Left renal pelvis (tissue), 4 donors: ENCODE data around the gene RBM44. TPM values are rescaled to one million over a fixed set of nuclear protein-coding genes. Genes with fewer than 3 reads are reported as not detected.

ENCODE experiments used
- DNase-seq, 4 donors: peaks; one replicate each; pipeline ENCODE4 v3.0.0-alpha.2; 2013; ENCODE audit warnings: low read depth in 4 of 4, low spot score in 3 of 4
- polyA plus RNA-seq, 4 donors: library from polyadenylated mRNA; unstranded; fragments of 120-200 nt; gene quantifications; one replicate each; pipeline ENCODE4 v1.2.1, GENCODE V29; 2013; ENCODE audit not compliant: insufficient read length in 4 of 4

Gene RBM44
- polyA plus RNA-seq, 4 donors: 0.32 to 1.6 (median 0.46) TPM

DNA sequence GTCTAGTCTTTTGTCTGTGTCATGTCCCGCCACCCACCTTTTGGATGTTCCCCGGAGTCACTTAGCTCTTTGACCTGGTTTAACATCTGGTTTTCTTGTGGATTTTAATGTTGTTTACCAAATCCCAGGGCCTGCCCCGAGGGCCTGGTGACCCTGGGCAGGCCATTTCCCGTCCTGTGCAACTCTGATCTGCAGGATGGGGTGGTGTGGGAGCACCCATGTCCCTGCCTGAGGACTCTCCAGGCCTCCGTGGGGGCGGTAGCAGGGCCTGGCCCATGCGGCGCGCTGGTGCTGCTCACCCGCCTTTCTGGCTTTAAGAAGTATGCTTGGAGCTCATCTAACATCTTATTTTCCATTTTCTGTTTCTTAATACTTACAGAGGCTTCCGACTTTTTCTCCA lies 71.5 kb downstream of the RBM44 start:
- no peak for DNase-seq

DNA sequence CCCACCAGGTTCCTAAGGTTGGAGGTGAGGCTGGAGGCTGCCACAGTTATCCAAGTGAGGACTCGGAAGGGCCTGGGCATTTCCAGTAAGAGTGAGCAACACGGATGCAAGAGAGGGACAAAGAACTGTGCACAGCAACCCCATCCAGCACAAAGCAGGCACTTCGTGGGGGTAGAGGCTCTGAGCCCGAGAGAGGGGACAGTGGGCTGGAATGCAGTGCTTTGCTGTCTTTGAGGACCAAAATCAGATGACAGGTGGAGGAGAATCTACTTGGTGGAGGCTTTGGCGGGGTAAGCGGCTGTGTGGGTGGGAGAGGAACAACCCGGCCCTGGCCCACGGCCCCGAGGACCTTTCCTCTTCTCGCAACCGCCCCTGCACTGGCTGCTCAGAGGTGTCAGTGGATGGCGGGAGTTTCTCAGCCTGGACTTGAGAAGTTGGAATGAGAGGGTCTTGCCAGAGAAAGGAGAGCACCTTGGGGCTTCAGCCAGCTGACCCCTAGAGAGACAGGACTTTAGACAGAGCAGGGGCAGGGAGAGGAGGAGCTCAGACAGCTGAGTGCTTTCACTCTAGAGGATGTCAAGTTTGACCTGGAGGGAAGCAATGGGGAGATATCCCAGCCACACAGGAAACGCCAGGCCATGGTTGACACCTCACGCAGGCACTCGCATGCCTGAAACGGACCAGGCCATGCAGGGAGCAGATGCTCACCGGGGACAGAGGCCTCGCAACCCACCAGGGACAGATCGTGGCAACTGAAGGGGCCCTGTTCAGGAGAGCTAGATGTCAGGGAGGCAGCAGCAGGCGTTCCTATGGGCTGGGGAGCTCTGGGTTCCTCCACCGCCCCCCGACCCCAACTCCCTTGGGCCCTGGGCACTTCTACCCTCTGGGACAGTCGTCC lies 72.4 kb downstream of the RBM44 start:
- DNase-seq: no peak

DNA sequence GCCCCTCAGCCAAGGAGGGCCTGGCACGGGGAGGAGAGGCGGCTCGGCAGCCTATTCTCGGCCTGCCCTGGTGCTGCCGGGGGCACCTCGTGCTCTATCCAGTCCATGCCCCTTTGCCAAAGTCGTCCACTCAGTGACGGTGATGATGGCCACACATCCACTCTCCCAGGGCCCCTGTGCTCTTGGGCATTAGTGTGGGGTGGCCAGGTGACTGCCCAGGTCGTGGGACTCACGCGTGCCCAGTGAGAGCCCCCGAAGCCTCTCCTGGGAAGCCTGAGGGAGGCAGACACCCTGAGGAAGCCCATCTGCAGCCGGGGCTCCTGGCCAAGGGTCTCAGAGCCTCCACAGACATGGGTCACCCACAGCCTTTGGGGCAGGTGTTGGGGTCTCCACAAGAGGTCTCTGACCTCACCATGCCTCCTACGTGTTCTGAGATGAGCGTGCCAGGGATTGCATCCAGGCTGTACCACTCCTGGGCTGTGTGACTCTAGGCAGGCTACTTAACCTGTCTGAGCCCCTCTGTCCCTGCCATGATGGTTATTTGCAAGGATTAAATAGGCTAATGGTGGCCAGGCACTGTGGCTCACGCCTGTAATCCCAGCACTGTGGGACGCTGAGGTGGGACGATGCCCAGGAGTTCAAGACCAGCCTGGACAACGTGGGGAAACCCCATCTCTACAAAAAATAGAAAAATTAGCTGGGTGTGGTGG lies 73.8 kb downstream of the RBM44 start:
- no peak for DNase-seq

DNA sequence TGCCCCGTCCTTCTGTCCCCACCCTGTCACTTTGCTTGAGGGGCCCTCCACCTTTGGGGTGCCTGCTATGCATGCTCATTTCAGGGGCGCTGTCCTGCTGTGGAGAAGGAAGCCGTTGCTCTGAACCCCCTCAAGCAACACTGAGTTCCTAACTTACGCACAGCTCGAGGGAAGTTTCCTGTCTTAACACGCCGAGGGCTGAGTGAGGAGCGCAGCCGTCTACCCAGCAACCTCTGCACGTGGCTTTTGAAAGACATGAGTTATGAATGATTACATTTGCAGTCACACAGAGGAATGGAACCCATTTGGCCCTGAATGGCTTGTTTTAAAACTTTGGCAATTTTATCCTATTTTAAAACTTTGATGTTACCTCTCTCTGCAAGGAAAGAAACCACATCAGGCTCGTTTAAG lies 74.8 kb downstream of the RBM44 start:
- DNase-seq: no peak

DNA sequence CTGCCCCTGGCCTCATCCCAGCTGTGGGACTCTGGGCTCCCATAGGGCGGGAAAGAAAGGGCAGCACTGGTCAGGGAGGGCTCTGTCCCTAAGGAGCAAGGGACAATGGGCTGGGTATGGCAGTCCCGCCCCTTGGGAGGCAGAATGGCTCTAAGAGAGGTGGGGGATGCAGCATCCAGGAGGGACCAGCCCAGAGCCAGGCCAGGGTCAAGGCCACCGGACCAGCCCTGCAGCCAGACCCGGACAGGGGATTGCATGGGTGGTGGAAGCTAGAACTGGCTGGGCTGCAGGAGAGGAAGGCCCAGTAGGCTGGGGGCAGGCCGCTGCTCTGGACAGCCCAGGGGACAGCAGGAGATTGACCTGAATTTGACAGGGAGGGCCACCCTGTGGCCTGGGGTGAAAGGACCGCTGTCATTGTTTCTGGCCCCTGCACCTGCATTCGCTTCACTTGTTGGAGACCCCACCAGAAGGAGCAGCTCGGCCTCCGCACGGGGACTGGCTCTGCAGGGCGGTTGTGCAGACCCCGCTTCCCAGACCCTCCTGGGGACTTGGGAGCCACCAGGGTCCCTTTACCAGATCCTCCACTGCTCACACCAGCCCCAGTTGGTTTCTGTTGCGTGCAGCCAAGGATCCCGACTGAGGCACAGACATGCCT lies 75.4 kb downstream of the RBM44 start:
- no peak for DNase-seq

DNA sequence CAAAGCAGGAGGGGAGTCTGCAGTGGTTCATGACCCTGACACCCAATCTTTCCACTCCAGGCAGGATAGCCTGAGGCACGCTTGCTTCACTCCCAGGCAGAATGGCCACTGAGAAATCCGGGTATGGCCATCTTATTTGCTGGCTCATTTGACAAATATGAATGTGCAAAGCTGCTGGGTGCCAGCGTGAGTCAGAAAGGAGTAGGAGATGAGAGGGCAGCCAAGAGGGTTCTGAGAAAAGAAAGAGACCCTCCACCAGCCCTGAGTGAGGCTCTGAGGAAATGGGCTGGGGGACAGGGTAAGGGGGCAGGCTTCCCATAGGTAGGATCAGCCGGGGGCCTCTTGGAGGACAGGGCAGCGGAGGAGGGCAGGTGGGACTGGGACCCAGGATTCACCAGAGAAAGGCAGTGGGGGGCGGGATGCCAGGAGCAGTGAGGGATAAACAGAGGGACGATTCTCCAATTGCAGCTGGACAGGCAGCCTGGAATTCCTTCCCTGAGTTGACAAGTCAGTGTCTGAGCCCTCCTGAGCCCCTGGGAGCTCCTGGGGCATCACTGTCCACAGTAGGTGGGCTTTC lies 76.1 kb downstream of the RBM44 start:
- no peak for DNase-seq

DNA sequence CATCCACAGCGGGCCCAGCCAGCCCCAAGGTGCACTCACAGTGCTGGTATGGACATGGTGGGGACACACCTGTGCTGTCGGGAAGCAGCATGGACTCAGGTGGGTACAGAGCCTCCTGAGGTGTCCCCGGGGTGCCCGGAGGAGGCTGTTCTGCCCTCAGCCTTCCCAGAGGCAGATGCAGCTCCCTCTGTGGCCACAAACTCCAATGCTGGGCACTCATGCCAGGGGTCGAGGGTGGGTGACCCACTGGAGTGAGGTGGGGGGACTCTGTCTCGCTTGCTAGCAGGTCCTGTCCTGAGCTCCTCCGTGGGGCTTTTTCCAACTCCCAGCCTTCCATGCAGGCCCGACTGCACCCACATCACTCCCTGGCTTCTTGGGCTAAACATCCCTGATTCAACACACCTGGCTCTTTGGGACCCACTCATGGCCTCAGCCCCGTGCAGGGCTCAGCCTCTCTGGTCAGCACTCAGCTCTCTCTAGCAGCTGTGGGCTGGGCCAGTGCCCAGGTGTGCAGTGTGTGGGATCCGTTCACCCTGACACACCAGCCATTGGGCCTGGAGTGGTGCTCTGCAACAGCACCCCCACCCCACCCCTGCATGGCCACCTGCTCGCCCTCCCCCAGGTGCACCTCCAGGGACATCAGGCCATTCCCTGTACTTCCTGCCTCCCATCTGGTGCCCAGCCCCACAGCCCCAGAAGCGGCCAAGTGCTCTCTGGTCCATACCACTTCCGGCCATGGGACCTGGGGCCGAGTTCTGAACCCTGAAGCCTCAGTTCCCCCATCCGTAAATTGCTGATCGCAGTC lies 76.9 kb downstream of the RBM44 start:
- no peak for DNase-seq

DNA sequence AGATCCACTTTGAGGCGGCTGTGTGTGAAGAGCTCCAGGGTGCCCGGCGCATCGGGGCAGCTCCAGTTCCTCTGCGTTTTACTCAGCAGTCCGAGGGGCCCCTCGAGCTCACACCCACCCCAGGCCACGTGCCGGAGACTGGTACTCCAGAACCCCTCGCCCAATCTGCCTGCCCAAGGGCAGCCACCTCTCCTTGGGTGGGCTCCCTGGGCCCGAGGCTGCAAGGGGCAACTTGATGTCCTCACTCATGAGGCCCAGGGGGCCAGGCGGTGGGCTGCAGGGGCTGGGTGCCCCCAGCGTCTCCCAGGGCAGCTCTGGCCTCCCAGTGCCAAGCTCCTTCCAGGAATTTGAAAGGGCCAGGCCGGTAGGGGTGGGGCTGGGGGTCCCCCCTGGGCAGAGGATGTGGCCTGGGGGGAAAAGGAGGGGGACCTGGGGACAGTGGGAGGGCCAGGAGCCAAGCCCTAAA lies 77.5 kb downstream of the RBM44 start:
- DNase-seq: no peak

DNA sequence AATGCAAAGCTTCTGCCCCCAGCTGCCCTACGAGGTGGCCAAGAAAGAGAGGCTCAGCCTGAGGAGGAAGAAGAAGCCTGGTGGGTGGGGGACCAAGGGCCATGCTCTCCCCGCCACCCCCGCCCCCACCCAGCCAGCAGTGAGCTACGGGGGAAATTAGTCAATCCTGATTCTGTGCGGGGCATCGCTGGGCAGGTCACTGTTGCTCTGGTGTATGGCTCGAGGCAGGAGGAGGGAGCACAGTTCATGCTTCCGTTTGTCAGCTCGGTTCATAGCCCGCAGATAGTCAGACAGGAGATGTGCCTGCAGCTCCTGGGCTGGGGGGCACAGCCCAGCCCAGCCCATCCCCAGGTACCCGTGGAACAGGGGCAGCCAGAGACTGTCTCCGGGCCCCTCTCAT lies 78.0 kb downstream of the RBM44 start:
- DNase-seq: no peak

DNA sequence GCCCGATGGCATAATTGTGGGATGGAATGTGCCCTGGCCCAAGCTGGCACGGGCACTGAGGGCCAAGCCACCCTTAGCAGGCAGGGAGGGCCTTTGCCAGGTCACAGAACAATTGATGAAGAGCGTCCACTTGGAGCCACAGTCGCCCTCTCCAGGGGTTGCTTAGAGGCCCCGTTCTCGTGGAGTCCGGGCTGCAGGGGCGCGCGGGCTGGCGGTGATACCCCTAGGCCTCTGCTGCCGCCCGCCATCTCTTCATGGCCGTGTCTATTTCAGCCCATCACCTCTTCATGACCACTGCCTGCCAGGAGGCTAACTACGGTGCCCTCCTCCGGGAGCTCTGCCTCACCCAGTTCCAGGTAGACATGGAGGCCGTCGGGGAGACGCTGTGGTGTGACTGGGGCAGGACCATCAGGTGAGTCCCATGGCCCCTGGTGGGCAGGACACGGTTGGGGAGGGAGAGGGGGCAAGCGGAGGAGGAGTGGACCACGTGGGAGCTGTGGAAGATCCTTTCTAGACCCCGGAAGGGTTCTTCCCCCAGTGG lies 78.4 kb downstream of the RBM44 start:
- DNase-seq: no peak

DNA sequence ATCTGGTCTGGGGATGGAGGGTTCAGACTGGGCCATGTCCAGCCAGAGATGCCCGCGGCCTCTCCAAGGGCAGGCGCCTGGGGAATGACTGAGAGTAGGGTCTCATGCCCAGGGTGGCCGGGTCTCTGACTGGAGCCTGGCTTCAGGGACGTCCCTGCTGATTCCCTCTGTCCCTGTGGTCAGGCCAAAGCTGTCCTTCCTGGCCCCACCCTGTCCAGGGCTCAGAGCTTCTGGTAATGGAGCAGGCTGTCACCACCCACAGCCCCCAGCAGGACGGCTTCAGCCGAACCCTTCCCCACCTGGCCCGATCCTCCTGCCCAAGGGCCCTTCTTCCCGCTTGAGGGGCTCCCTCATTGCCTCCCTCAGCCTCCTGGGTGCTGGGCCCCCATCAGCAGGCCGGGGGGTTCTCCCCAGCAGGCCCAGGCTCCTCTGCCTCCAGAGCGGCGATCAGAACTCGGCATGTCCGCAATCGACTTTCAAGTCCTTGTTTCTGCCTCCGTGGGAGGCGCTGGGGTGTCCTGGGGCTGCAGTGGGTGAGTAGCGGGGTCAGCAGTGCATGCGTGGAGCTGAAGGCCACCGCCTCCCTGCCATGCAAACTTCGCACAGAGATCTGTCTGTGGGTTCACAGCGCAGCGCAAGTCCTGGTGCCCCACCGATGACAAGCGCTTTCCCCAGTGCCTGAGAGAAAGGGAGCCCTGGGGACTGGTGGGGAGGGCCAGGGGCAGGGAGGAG lies 79.2 kb downstream of the RBM44 start:
- DNase-seq: no peak

DNA sequence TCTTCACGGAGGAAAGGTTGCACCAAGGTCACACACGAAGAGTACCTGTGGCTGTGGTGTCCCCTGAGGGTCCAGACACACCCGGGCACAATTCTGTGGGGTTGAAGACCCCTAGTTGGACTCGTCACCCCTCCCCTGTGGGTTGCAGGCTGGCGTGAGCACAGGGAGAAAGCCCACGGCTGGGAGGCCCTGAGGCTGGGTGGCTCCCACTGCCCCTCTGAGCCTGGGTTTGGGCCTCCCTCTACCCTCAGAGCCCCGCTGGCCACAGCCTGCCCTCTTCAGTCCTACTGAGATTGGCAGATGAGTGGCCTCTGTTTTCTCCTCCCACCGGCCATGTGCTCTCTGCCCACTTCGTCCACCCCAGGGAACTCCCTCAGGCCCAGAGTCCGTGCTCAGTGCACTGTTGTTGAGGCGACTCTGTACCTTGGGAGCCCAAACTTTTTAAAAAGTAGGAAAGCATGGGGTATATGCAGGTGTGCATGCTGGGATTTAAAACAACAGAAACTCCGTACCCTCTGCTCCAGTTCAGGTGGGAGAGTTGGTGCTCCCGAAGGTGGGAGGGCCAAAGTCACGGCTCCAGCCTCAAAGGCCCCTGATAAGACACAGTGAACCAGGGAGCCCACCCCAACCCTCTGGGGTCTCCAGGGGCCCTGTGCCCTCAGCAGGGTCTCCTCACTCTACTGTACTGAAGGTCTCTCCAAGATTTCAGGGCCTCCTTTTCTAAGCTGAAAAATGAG lies 79.9 kb downstream of the RBM44 start:
- DNase-seq: no peak

DNA sequence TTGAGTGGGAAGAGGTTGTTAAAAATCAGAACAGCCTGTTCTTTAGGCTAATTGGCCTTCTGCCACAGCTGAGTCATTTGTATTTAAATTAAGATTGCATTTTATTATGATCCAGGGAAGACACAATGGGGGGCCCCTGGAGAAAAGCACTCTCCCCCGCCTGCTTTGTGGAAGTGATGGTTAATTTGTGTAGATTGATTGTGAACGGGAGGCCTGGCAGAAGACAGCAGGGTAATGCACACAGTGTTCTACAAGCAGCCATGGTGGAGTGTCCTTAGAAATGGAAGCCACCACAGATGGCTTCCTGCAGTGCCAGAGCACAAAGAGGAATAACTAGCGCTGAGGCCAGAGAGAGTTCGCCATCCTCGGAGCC lies 80.5 kb downstream of the RBM44 start:
- no peak for DNase-seq

DNA sequence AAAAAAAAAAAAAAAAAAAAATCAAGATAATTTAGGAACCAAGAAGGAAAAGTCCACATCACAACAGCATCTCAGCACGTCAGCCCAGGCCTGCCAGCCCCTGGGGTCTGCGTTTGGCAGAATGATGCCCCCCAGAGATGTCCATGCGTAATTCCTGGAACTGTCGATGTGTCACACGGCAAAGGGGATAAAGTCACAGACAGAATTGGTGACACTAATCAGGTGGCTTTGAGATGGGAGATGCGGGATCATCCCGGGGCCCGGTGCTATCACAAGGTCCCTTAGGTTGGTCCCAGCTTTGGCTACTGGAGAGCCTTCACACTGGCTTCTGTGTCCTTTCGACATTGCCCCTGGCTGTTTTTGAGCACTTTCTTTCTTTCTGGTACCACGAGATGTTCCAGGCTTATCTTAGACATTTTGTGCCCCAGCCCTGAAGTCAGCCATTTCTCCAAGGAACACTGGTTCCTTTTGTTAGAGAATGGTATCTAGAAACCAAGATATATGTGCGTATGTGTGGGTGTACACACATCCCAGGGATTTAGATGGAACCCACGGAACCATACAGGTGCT lies 81.5 kb downstream of the RBM44 start:
- no peak for DNase-seq

DNA sequence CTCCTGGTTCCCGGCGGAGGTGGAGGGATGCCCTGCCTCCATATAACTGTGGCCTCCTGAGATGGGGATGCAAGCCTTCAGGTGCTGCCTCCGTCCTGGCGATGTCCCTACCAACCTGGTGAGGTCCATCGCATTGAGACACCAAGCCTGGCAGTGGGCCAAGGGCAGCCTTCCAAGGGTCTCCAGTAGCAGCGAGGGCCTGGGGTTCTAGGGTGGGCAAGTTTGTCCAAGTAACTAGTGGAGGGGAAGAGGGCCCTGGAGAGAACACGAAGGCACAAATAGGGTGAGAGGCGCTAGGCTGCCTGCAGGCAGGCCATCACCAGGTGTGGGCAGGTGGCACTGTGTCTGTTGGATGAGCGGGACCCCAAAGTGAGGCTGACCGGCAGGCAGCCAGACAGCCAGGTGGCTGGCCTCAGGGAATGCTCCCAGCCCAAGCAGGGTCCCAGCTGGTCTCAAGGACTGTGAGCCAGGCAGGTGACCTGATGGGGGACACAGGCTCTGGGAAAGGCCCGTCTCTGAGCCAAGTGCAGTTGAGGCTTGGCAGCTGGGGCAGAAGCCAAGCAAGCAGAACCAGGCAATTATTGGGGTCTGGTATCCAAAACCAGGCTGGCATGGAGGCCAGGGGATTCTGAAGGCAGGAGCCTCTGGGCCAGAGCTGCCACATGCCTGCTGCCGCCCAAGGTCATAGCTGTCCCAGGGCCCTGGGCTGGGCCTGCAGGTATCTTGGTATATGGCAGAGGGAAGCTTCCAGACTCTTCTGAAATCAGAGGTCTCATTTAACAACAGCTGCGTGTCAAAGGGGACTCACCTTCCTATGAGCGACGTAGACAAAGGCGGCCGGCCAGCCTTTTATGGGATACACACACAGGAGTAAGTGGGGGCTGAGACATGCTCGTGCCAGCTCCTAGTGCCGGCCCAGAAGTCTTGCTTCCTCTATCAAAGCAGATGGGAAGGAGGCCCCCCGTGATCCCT lies 84.2 kb downstream of the RBM44 start:
- DNase-seq: no peak

DNA sequence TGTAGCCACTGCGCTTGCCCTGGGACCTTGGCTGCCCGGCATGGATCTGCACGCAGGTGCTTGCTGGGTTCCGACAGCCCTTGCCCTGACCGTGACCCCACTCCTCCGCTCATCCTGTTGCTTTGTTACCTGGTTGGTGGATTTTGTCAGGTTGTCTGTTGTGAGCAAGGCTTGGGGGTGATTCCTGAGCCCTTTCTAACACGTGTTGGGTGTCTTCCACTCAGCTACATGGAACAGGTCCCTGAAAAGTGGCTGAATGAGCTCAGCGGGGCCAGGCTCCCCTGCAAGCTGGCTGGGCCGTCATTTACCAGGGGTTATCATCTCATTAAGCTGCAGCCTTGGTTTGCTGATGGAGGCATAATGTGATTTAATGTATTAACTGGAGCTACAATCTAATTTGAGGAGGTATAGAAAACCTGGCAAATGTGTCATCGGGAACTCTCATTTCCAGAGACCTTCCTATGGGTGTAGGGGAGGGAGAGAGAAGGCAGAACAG lies 85.4 kb downstream of the RBM44 start:
- DNase-seq: no peak

DNA sequence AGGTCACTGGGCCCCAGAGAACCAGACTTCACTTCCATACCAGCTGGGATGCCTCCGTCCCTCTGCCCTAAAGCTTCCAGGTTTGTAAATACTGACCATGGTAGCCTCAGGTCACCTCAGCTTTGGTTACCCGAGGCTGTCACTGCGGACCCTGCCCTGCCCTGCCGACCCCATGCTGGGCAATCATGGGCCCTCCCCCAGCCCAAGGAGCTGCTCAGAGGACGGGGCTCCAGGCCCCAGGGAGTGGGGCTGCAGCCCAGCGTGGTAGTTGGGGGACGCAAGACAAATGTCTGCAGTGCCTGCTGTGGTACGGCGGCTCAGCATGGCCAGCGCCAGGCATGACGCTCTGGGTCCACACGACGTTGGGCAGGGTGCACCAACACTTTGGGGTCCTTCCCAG lies 86.1 kb downstream of the RBM44 start:
- DNase-seq: no peak
